EL (cell line): Measurements from ENCODE around the gene MTREX.
A peak's percentile ranks its signal among the peaks of the same experiment; 100 is the strongest.

Experiments used
- DNase-seq: peaks from one replicate; pipeline ENCODE4 v3.0.0-alpha.2; 2016

Gene MTREX

DNA sequence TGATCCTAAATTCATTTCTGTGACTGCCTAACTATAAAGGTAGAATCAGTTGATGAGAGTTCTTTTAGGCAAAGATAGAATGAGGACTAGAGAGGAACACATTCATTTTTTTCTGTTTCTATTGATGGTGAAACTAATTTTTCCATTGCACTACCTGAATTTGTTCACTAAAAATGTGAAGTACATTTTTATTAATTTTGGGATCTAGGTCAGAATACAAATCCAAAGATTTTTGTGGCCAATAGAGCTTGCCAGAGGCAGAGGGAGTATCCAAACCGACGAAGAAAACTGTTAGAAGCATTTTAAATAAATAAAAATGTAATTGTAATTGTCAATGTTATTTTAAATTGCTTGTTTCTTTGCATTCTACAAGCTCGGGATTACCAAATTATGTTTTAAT is 78.1 kb downstream of the MTREX start:
- DNase-seq = no peak

DNA sequence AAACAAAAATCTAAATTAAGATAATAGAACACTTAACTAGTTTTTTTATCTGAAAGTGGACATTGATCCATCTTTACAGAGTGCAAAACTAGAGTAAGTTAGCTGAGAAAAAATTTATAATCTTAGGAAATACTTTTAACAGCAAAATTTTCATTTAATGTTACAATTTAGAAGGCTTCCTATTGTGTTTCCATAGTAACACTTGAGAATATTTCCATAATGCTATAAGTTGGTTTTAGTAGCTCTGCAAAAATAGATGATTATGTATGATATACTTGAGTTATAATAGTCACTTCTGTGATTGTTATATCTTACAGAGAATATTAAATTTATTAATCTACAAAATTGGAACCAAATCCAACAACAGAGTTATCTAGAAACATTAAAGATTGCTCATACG is 78.6 kb downstream of the MTREX start:
- DNase-seq = no peak

GRCh38 chr5:55387865-55388264 is 80.1 kb downstream of the MTREX start:
- DNase-seq = no peak

DNA sequence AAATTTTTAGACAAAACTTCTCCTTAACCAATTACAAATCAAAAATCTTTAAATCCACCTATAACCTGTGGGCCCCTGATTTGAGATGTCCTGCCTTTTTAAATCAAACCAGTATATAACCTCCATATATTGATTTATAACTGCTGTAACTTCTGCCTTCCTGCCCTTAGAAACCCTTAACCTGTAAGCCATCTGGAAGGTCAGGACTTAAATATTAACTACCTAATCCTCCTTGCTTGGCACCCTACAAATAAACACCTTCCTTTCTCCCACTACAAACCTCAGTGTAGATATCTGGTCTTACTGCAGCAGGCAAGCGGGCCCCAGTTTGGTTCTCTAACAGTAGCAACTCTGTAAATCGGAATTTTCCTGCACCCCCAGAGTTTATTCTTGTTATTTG is 83.9 kb downstream of the MTREX start:
- DNase-seq = no peak

- no peak for DNase-seq
These were observed 84.9 kb downstream of the MTREX start for GRCh38 chr5:55392669-55393068.

- DNase-seq = no peak
These were observed 85.8 kb downstream of the MTREX start for GRCh38 chr5:55393501-55394175.

DNA sequence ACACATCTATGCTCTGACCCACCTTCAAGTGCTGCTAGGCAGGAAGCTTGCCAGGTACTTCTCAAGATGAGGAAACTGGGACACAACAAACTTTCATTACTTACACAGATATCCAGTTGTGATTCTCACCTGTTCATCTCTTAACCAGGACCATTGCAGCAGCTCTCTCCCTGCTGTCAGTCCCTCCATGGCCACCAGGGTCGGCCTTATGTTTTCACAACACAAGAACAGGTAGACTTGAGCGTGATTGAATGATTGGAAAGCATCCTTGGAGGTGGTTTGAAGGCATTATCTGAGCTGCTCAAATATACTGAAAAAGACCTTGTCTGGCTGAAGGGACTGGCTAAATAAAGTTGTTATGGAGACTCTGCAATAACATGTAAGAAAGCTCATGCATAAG is 94.4 kb downstream of the MTREX start:
- no peak for DNase-seq

GRCh38 chr5:55406292-55406691 is 98.5 kb downstream of the MTREX start:
- DNase-seq = no peak

DNA sequence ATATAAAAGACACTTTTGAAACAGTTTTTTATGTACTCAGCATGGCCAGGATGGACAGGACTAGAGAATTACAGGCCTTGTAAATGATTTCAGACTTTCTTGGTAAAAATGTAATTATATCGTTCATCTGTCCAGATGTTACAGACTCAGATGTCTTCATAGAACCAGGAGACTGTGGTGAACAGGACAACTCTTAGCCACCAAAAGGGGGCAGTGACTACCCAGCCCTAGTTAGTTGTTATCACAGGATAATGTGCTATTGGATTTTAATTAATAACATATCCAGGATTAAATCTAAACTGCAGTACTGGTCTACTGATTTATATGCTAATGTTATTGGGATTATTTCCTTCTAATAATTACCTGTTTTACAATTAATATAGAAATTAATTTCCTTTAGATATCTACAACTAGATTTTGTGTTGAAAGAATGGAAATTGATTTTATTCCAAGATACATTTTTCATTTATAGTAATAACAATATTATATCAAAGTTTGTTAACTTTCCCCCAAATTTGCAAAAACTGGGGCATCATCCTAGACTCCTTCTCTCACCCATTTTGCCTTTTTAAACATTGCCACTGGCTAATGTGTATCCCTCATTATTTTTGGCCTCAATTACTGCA is 99.4 kb downstream of the MTREX start:
- peak; percentile 47 for DNase-seq

GRCh38 chr5:55407984-55408383 is 100.2 kb downstream of the MTREX start:
- DNase-seq = peak; percentile 16

DNA sequence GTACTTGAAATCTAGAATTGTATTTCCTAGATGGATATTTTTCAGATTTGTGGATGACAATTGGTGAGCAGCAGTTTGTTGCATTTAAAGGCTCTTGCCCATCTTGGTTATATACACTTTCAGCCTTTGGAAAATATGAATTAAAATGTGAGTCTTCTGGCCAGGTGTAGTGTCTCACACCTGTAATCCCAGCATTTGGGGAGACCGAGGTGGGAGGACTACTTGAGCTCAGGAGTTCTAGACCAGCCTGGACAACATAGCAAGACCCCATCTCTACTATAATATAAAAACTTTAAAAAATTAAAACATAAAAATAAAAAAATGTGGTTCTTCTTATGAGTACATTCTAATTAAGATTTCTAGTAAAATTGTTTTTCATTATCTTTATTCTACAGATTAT is 102.0 kb downstream of the MTREX start:
- DNase-seq = no peak

GRCh38 chr5:55410845-55411244 is 103.1 kb downstream of the MTREX start:
- DNase-seq = no peak

GRCh38 chr5:55411876-55412275 is 104.1 kb downstream of the MTREX start:
- DNase-seq = no peak

GRCh38 chr5:55413644-55414043 is 105.9 kb downstream of the MTREX start:
- DNase-seq = no peak

DNA sequence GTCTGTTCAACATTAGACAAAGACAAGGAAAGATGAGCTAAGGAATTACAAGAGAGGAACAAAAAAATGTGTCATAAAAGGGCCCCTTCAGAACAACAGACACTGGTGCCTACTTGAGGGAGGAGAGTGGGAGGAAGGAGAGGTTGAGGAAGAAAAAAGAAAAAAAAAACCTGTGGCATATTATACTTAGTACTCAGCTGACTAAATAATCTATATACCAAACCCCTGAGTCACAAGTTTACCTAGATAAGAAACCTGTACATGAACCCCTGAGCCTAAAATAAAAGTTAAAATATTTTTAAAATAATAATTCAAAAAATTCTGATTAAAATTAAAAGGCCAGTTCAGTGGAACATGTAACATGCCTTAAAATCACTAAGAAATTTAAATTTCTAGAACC is 107.3 kb downstream of the MTREX start:
- no peak for DNase-seq

- no peak for DNase-seq
These were observed 108.5 kb downstream of the MTREX start for GRCh38 chr5:55416306-55416705.

- DNase-seq = peak; percentile 80
These were observed 111.5 kb downstream of the MTREX start for GRCh38 chr5:55418994-55419968.

GRCh38 chr5:55421074-55421529 is 113.3 kb downstream of the MTREX start:
- peak; percentile 24 for DNase-seq

GRCh38 chr5:55426455-55426854 is 118.7 kb downstream of the MTREX start:
- DNase-seq = no peak

- peak; percentile 71 for DNase-seq
These were observed 119.4 kb downstream of the MTREX start for GRCh38 chr5:55427157-55427556.

- no peak for DNase-seq
These were observed 121.4 kb downstream of the MTREX start for GRCh38 chr5:55429221-55429612.

DNA sequence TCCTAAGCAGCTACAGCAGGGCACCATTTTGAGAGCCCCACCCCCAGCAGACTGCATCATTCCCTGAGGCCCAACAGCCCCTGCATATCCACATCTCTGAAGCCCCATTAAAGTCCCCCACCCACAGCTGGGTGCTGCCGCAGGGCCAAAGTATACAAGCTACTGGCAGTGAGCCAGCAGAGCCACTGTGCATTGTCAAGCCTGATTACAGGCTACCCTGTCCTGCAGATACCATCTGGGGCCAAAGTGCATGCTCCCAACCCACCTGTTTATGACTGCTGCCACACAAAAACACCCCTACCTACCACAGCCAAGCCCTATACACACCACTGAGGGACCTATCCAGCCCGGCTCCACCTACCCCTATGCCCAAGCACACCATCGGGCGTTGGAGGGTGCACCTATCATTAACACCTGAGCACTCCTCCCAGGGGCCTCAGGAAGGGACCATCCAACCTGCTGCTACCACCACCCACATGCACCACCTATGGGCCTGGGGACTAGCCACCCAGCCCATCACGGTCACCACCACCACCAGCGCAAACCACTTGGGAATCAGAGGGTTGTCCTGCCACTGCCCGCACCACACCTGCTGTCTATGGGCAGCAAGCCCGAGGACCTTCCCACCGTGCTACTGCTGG is 121.9 kb downstream of the MTREX start:
- no peak for DNase-seq

- no peak for DNase-seq
These were observed 124.8 kb downstream of the MTREX start for GRCh38 chr5:55432549-55432948.
